CD4-positive, alpha-beta T cell (primary cell): Measurements from ENCODE around the gene TDRD9. TPM values are rescaled to one million over a fixed set of nuclear protein-coding genes. Genes with fewer than 3 reads are reported as not detected.

ENCODE experiments used
- ATAC-seq: fragments of 200-7000 bp; cut with Tn5 transposase; one replicate; pipeline ENCODE4 v1.10.0; 2022; ENCODE audit warnings: mild to moderate bottlenecking; ENCODE audit not compliant: poor library complexity
- CTCF ChIA-PET: fragments of 350-600 bp; sonication (Branson Sonifier 250); formaldehyde crosslinking; loops from one replicate; lab custom pipeline; 2021; ENCODE audit warnings: antibody characterized with exemption, inconsistent platforms; lab: Charles Lee
- POLR2A ChIA-PET: fragments of 350-600 bp; sonication (Branson Sonifier 250); formaldehyde crosslinking; loops from one replicate; lab custom pipeline; 2021; ENCODE audit warnings: antibody characterized with exemption, inconsistent platforms; lab: Charles Lee
- DNase-seq, 14 experiments: peaks; one replicate each; pipeline ENCODE4 v3.0.0-alpha.2; 2013 to 2020; ENCODE audit warnings: mixed read lengths in 2 of 14
- H3K27ac ChIP-seq, 2 donors: one replicate each; pipeline versions ENCODE4 v1.5.1 to v1.7.0; 2013; ENCODE audit warnings: low read length in 2 of 2, low read depth in 1 of 2, mild to moderate bottlenecking in 1 of 2
- H3K27me3 ChIP-seq, 2 experiments: 1 replicate in 1 of 2; 2 replicates in 1 of 2; pipeline versions ENCODE4 v1.6.1 to v1.7.0; 2013; ENCODE audit warnings: low read length in 2 of 2, control low read depth in 1 of 2, mild to moderate bottlenecking in 1 of 2, moderate library complexity in 1 of 2; ENCODE audit not compliant: insufficient read depth in 2 of 2, control insufficient read depth in 1 of 2
- H3K36me3 ChIP-seq: one replicate; pipeline ENCODE4 v1.6.1; 2013; ENCODE audit warnings: low read length, control low read depth; ENCODE audit not compliant: insufficient read depth
- H3K4me1 ChIP-seq: one replicate; pipeline ENCODE4 v1.6.1; 2013; ENCODE audit warnings: low read length, control low read depth; ENCODE audit not compliant: insufficient read depth
- H3K4me3 ChIP-seq: one replicate; pipeline ENCODE4 v1.5.1; 2013; ENCODE audit warnings: mild to moderate bottlenecking, low read length, moderate library complexity
- H3K9me3 ChIP-seq, 2 experiments: 1 replicate in 1 of 2; 2 replicates in 1 of 2; pipeline versions ENCODE4 v1.6.1 to v1.7.0; 2013; ENCODE audit warnings: low read length in 2 of 2, mild to moderate bottlenecking in 2 of 2, control low read depth in 1 of 2, moderate library complexity in 1 of 2; ENCODE audit not compliant: control insufficient read depth in 1 of 2, insufficient read depth in 1 of 2
- H3K27ac Mint-ChIP-seq: one replicate; pipeline ENCODE4 v1.8.0; 2020; ENCODE audit warnings: mixed read lengths
- H3K27me3 Mint-ChIP-seq: one replicate; pipeline ENCODE4 v1.8.0; 2021; ENCODE audit warnings: mixed read lengths
- H3K36me3 Mint-ChIP-seq: one replicate; pipeline ENCODE4 v1.8.0; 2021; ENCODE audit warnings: low read depth, mixed read lengths
- H3K4me1 Mint-ChIP-seq: one replicate; pipeline ENCODE4 v1.8.0; 2021; ENCODE audit warnings: low read depth, mixed read lengths
- H3K4me3 Mint-ChIP-seq: one replicate; pipeline ENCODE4 v1.8.0; 2020; ENCODE audit warnings: mild to moderate bottlenecking, mixed read lengths
- H3K9me3 Mint-ChIP-seq: one replicate; pipeline ENCODE4 v1.8.0; 2020; ENCODE audit warnings: mixed read lengths
- intact Hi-C, 2 experiments: fragments of 100-400 bp; cut with DNase I in 1 of 2; cut with micrococcal nuclease in 1 of 2; formaldehyde crosslinking; loops; one replicate each; pipeline versions ENCODE4 v1.15.1 to v1.9.0; 2023 to 2025; cut with DNase I, micrococcal nuclease
- total RNA-seq, 174 experiments: library from RNA in 2 of 174; stranded (reverse) in 2 of 174; gene quantifications; one replicate each; pipeline ENCODE4 v1.2.3 and lab custom pipeline; 2021 to 2026
- TF ChIP-seq, protein P1 (sequence below): fragments of 200-600 bp; IDR thresholded peaks from one replicate; pipeline ENCODE4 v1.8.0; 2022; ENCODE audit warnings: antibody characterized with exemption, mild to moderate bottlenecking

TDRD9 gene
- total RNA-seq, 2 experiments from 2014 or later, result 0.17 to 0.27 TPM

GRCh38 chr14:103931422-103931821 is 3.2 kb downstream of the TDRD9 start:
- TF ChIP-seq, protein P1, sequence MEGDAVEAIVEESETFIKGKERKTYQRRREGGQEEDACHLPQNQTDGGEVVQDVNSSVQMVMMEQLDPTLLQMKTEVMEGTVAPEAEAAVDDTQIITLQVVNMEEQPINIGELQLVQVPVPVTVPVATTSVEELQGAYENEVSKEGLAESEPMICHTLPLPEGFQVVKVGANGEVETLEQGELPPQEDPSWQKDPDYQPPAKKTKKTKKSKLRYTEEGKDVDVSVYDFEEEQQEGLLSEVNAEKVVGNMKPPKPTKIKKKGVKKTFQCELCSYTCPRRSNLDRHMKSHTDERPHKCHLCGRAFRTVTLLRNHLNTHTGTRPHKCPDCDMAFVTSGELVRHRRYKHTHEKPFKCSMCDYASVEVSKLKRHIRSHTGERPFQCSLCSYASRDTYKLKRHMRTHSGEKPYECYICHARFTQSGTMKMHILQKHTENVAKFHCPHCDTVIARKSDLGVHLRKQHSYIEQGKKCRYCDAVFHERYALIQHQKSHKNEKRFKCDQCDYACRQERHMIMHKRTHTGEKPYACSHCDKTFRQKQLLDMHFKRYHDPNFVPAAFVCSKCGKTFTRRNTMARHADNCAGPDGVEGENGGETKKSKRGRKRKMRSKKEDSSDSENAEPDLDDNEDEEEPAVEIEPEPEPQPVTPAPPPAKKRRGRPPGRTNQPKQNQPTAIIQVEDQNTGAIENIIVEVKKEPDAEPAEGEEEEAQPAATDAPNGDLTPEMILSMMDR, result no peak
- Histone ChIP-seq H3K4me1 (no peaks in the 10 kb centered on the region), H3K9me3 (no peaks in the 10 kb centered on the region), H3K27ac (no peak overlapping the region), H3K27me3 (peaks cover 0 to 2% of the 10 kb centered on the region in 2 experiments), H3K4me3 (no peak overlapping the region), H3K36me3 (no peaks in the 10 kb centered on the region)
- ChIA-PET POLR2A (no interaction called here), CTCF (interaction anchor here (1.0 to 2.0 kb wide), 2 partner anchors 21 to 31 kb away, joined by 4 to 5 read pairs; no protein-coding TSS in a partner anchor)
- DNase-seq (peak in 1 of 14 experiments; percentile 32), ATAC-seq (no peak)
- H3K4me3 Mint-ChIP-seq, result no peak overlapping the region
- no peaks in the 10 kb centered on the region for H3K4me1 Mint-ChIP-seq
- peaks cover 3% of the 10 kb centered on the region for H3K27me3 Mint-ChIP-seq
- intact Hi-C loops, result no loop called here
- H3K9me3 Mint-ChIP-seq, result no peaks in the 10 kb centered on the region
- H3K36me3 Mint-ChIP-seq, result no peaks in the 10 kb centered on the region
- H3K27ac Mint-ChIP-seq, result no peak overlapping the region

DNA sequence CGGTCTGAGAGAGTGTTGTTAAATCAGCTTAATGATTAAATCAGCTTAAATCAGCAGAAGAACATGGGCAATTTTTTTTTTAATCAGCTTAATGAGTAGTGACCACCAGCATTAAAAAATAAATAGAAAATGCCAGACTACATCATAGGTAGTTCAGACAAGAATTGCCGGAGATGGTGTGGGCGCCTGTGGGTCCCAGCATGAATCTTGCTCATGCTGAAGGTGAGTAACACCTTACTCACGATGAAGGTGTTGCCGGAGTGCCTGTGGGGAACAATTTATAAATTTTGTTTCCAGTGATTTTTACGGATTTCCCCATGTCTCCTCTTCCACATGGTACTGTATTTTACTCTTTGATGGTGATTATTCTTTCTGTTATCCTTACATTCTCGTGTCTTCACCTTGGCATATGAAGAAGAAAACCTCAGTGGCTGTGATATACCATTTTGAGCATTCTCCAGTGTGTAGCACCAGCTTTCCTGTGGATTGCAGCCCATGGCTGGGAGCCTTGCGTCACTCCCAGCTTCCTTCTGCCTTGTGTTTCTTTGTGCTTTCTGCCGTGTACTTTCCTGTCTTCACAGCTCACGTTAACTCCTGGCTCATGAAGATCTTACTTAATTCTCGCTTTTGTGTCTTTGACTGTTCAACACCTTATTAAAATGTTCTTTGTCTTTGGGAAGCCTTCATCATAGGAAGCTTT is 4.7 kb downstream of the TDRD9 start:
- Histone ChIP-seq H3K4me3 (no peak overlapping the region), H3K27me3 (peaks cover 0 to 2% of the 10 kb centered on the region in 2 experiments), H3K27ac (no peak overlapping the region), H3K36me3 (no peaks in the 10 kb centered on the region), H3K4me1 (no peaks in the 10 kb centered on the region), H3K9me3 (no peaks in the 10 kb centered on the region)
- DNase-seq, result no peak
- intact Hi-C loops, result no loop called here
- Mint-ChIP-seq H3K4me1 (no peaks in the 10 kb centered on the region), H3K4me3 (no peak overlapping the region), H3K9me3 (no peaks in the 10 kb centered on the region), H3K27ac (no peak overlapping the region), H3K27me3 (peaks cover 3% of the 10 kb centered on the region), H3K36me3 (no peaks in the 10 kb centered on the region)
- ChIA-PET CTCF (interaction anchor here (2.0 kb wide), 1 partner anchor 32 kb away, joined by 5 read pairs; no protein-coding TSS in a partner anchor), POLR2A (no interaction called here)
- TF ChIP-seq, protein P1, result no peak
- no peak for ATAC-seq

GRCh38 chr14:103935102-103935501 is 6.8 kb downstream of the TDRD9 start:
- TF ChIP-seq, protein P1, result no peak
- no peaks in the 10 kb centered on the region for H3K36me3 Mint-ChIP-seq
- intact Hi-C loops, result no loop called here
- no peak overlapping the region for H3K27ac Mint-ChIP-seq
- Histone ChIP-seq H3K4me1 (no peaks in the 10 kb centered on the region), H3K9me3 (no peaks in the 10 kb centered on the region), H3K27me3 (peaks cover 2 to 4% of the 10 kb centered on the region in 2 experiments), H3K36me3 (no peaks in the 10 kb centered on the region), H3K4me3 (no peak overlapping the region), H3K27ac (no peak overlapping the region)
- peaks cover 6% of the 10 kb centered on the region for H3K27me3 Mint-ChIP-seq
- ChIA-PET CTCF (no interaction called here), POLR2A (no interaction called here)
- no peak for ATAC-seq
- H3K4me1 Mint-ChIP-seq, result no peaks in the 10 kb centered on the region
- H3K9me3 Mint-ChIP-seq, result no peaks in the 10 kb centered on the region
- DNase-seq, result no peak
- no peak overlapping the region for H3K4me3 Mint-ChIP-seq
